K562 (cell line): ENCODE results near the gene PPP1R13L. TPM values are rescaled to one million over a fixed set of nuclear protein-coding genes. Genes with fewer than 3 reads are reported as not detected.

ENCODE experiments used
- ASH1L ChIP-seq: fragments of 450-650 bp; IDR thresholded peaks from 2 replicates; pipeline ENCODE4 v1.6.1; 2018; ENCODE audit warnings: borderline replicate concordance, mild to moderate bottlenecking, low read depth; ENCODE audit not compliant: partially characterized antibody
- BRCA1 ChIP-seq, 2 experiments: fragments of 450-650 bp in 1 of 2; sonication (generic) in 1 of 2; formaldehyde crosslinking in 1 of 2; IDR thresholded peaks; 2 replicates each; pipeline versions ENCODE4 v1.5.0 to v1.6.1; 2017 to 2020; ENCODE audit warnings: mild to moderate bottlenecking in 1 of 2, missing genetic modification reagents in 1 of 2
- CCNT2 ChIP-seq: IDR thresholded peaks from 2 replicates; pipeline ENCODE4 v1.6.1; 2011; ENCODE audit warnings: borderline replicate concordance, low read depth, mild to moderate bottlenecking, moderate library complexity, mixed read lengths, low read length; ENCODE audit not compliant: insufficient read length; ENCODE audit errors: extremely low read depth
- DNMT1 ChIP-seq: fragments of 450-650 bp; IDR thresholded peaks from 2 replicates; pipeline ENCODE4 v1.6.1; 2016; ENCODE audit warnings: antibody characterized with exemption, mild to moderate bottlenecking
- DPF2 ChIP-seq: fragments of 450-650 bp; IDR thresholded peaks from 2 replicates; pipeline ENCODE4 v1.6.1; 2016
- GABPA ChIP-seq: fragments of 200-800 bp; sonication (Bioruptor generic); conservative IDR thresholded peaks from 2 replicates; pipeline ENCODE4 v1.6.1; 2016; ENCODE audit warnings: low read depth, missing genetic modification characterization, missing compliant biosample characterization
- IRF2 ChIP-seq: sonication (generic); formaldehyde crosslinking; IDR thresholded peaks from 2 replicates; pipeline ENCODE4 v1.8.1; 2022; ENCODE audit warnings: mild to moderate bottlenecking, missing genetic modification reagents
- RBBP5 ChIP-seq: fragments of 200-600 bp; sonication (generic); IDR thresholded peaks from 2 replicates; pipeline ENCODE4 v1.6.1; 2012; ENCODE audit warnings: borderline replicate concordance, mild to moderate bottlenecking, low read length, control low read depth, inconsistent platforms; ENCODE audit not compliant: insufficient read depth, poor library complexity, severe bottlenecking
- SIN3A ChIP-seq, 2 experiments: fragments of 150-350 bp in 1 of 2; IDR thresholded peaks; 2 replicates each; pipeline ENCODE4 v1.6.1; 2011 to 2016; ENCODE audit warnings: borderline replicate concordance in 2 of 2, low read depth in 2 of 2, low read length in 2 of 2, mild to moderate bottlenecking in 2 of 2, moderate library complexity in 2 of 2; ENCODE audit not compliant: control insufficient read depth in 1 of 2
- SMARCC2 ChIP-seq: fragments of 450-650 bp; IDR thresholded peaks from 2 replicates; pipeline ENCODE4 v1.6.1; 2017; ENCODE audit warnings: antibody characterized with exemption, moderate library complexity, mild to moderate bottlenecking, low read depth
- SOX6 ChIP-seq: fragments of 450-650 bp; IDR thresholded peaks from 2 replicates; pipeline ENCODE4 v1.6.1; 2014; ENCODE audit warnings: mild to moderate bottlenecking
- STAT5A ChIP-seq: IDR thresholded peaks from 2 replicates; pipeline ENCODE4 v1.6.1; 2012; ENCODE audit warnings: low read length, inconsistent platforms, borderline replicate concordance
- TFAM ChIP-seq: fragments of 250-450 bp; sonication (Bioruptor Pico); conservative IDR thresholded peaks from 2 replicates; pipeline ENCODE4 v1.5.0; 2021; ENCODE audit warnings: mild to moderate bottlenecking, moderate library complexity
- ZNF274 ChIP-seq: IDR thresholded peaks from 2 replicates; pipeline ENCODE4 v1.6.1; 2011; ENCODE audit warnings: low read depth, mild to moderate bottlenecking, low read length, moderate library complexity, borderline replicate concordance
- ZNF507 ChIP-seq: conservative IDR thresholded peaks from 2 replicates; pipeline ENCODE4 v1.6.1; 2017; ENCODE audit warnings: missing genetic modification characterization, missing compliant biosample characterization
- ZNF79 ChIP-seq: fragments of 250-450 bp; sonication (Bioruptor Pico); IDR thresholded peaks from 2 replicates; pipeline ENCODE4 v1.4.0; 2020; ENCODE audit warnings: low read depth, mild to moderate bottlenecking, moderate library complexity
- polyA plus RNA-seq, 8 experiments: library from polyadenylated mRNA; depleted of rRNA in 4 of 8; stranded (reverse) in 5 of 8; unstranded in 3 of 8; fragments of >200 nt; fragmentation: Nextera tagmentation in 2 of 8; fragmentation: Illumina TruSeq in 1 of 8; extraction: Ambion mirVana in 2 of 8; extraction: Trizol in 1 of 8; gene quantifications; 2 replicates each; pipeline versions ENCODE4 v1.2.1 to v1.2.3, GENCODE V29; 2011 to 2014; ENCODE audit warnings: inconsistent platforms in 1 of 8, missing spikeins in 1 of 8
- total RNA-seq, 7 experiments: library from RNA; depleted of rRNA in 6 of 7; stranded (reverse); fragments of >200 nt in 6 of 7; fragmentation: Illumina TruSeq in 2 of 7; extraction: Trizol in 2 of 7; gene quantifications; 2 replicates each; pipeline versions ENCODE4 v1.2.1 to v1.2.3, GENCODE V29; 2011 to 2021; ENCODE audit warnings: low replicate concordance in 1 of 7
- TF ChIP-seq, protein P1 (sequence below): fragments of 450-650 bp; formaldehyde crosslinking; IDR thresholded peaks from 2 replicates; pipeline ENCODE4 v1.4.0; 2022; ENCODE audit warnings: mild to moderate bottlenecking, moderate library complexity
- TF ChIP-seq, protein P2 (sequence below): fragments of 250-450 bp; sonication (Bioruptor Pico); IDR thresholded peaks from 2 replicates; pipeline ENCODE4 v1.4.0; 2020; ENCODE audit warnings: mild to moderate bottlenecking, moderate library complexity, borderline replicate concordance
- TF ChIP-seq, protein P3 (sequence below), 2 experiments: fragments of 450-650 bp in 1 of 2; sonication (generic) in 1 of 2; formaldehyde crosslinking in 1 of 2; IDR thresholded peaks in 1 of 2; conservative IDR thresholded peaks in 1 of 2; 2 replicates each; pipeline versions ENCODE4 v1.6.1 to v1.8.1; 2016 to 2023; ENCODE audit warnings: mild to moderate bottlenecking in 2 of 2, moderate library complexity in 2 of 2, inconsistent platforms in 1 of 2, missing genetic modification reagents in 1 of 2
- TF ChIP-seq, protein P4 (sequence below): fragments of 450-650 bp; formaldehyde crosslinking; IDR thresholded peaks from 2 replicates; pipeline ENCODE4 v1.4.0; 2020; ENCODE audit warnings: mild to moderate bottlenecking, moderate library complexity
- TF ChIP-seq, protein P5 (sequence below), 2 experiments: fragments of 250-450 bp in 1 of 2; fragments of 450-650 bp in 1 of 2; sonication (Bioruptor Pico) in 1 of 2; IDR thresholded peaks; 2 replicates each; pipeline versions ENCODE4 v1.6.1 to v1.8.0; 2016 to 2021; ENCODE audit warnings: mild to moderate bottlenecking in 2 of 2, moderate library complexity in 2 of 2, missing compliant biosample characterization in 1 of 2, missing genetic modification characterization in 1 of 2

Gene PPP1R13L
- total and polyA plus RNA-seq, 9 of the 15 experiments (the other 6 are each of a cell fraction or from before 2014, with no cell fraction given): 0.32 to 6.7 (median 2.0) TPM

DNA sequence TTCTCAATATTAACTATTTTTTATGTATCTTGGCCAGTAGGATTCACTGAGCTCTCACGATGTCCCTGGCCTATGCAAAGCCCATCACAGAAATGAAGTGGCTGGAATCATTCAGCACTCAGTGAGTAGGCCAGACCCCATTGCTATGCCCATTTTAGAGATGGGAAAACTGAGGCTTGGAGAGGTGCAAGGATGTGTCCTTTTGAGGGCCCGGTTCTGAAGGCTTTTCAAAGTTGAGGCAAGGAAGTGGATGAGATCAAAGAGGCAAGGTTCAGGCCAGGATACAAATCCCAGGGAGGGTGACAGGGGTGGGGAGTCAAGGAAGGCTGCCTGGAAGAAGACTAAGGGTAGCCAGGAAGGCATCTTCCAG, 37.5 kb upstream of the PPP1R13L start (continued):
- TF ChIP-seq, protein P1, sequence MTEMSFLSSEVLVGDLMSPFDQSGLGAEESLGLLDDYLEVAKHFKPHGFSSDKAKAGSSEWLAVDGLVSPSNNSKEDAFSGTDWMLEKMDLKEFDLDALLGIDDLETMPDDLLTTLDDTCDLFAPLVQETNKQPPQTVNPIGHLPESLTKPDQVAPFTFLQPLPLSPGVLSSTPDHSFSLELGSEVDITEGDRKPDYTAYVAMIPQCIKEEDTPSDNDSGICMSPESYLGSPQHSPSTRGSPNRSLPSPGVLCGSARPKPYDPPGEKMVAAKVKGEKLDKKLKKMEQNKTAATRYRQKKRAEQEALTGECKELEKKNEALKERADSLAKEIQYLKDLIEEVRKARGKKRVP: no peak
- TF ChIP-seq GABPA (tag) (no peak), SIN3A (IDR thresholded peaks at IDR 0.05; ENCODE audit: borderline replicate concordance in 2 of 2, control insufficient read depth in 1 of 2, low read depth in 2 of 2, low read length in 2 of 2) (0 out of 4 replicates have a peak, but pooled peaks of 1 of the 2 experiments have one; percentile 35), ASH1L (no peak), TFAM (no peak), BRCA1 (IDR thresholded peaks at IDR 0.05) (no peak), BRCA1 (CRISPR knock-in tag; IDR thresholded peaks at IDR 0.05) (no peak), DNMT1 (no peak), ZNF79 (CRISPR knock-in tag) (no peak), ZNF507 (tag) (no peak), CCNT2 (no peak), RBBP5 (no peak), ZNF274 (no peak), SMARCC2 (no peak), STAT5A (0 out of 2 replicates have a peak, but pooled peaks have one; percentile 0), IRF2 (CRISPR knock-in tag) (no peak), SOX6 (no peak), DPF2 (no peak)
- TF ChIP-seq, protein P2, sequence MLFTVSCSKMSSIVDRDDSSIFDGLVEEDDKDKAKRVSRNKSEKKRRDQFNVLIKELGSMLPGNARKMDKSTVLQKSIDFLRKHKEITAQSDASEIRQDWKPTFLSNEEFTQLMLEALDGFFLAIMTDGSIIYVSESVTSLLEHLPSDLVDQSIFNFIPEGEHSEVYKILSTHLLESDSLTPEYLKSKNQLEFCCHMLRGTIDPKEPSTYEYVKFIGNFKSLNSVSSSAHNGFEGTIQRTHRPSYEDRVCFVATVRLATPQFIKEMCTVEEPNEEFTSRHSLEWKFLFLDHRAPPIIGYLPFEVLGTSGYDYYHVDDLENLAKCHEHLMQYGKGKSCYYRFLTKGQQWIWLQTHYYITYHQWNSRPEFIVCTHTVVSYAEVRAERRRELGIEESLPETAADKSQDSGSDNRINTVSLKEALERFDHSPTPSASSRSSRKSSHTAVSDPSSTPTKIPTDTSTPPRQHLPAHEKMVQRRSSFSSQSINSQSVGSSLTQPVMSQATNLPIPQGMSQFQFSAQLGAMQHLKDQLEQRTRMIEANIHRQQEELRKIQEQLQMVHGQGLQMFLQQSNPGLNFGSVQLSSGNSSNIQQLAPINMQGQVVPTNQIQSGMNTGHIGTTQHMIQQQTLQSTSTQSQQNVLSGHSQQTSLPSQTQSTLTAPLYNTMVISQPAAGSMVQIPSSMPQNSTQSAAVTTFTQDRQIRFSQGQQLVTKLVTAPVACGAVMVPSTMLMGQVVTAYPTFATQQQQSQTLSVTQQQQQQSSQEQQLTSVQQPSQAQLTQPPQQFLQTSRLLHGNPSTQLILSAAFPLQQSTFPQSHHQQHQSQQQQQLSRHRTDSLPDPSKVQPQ (CRISPR knock-in tag): no peak
- TF ChIP-seq, protein P3, sequence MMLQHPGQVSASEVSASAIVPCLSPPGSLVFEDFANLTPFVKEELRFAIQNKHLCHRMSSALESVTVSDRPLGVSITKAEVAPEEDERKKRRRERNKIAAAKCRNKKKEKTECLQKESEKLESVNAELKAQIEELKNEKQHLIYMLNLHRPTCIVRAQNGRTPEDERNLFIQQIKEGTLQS (IDR thresholded peaks at IDR 0.05): no peak
- TF ChIP-seq, protein P3 (CRISPR knock-in tag; conservative IDR thresholded peaks at IDR 0.05): 0 out of 2 replicates have a peak, but pooled peaks have one; percentile 74
- TF ChIP-seq, protein P4, sequence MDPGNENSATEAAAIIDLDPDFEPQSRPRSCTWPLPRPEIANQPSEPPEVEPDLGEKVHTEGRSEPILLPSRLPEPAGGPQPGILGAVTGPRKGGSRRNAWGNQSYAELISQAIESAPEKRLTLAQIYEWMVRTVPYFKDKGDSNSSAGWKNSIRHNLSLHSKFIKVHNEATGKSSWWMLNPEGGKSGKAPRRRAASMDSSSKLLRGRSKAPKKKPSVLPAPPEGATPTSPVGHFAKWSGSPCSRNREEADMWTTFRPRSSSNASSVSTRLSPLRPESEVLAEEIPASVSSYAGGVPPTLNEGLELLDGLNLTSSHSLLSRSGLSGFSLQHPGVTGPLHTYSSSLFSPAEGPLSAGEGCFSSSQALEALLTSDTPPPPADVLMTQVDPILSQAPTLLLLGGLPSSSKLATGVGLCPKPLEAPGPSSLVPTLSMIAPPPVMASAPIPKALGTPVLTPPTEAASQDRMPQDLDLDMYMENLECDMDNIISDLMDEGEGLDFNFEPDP (CRISPR knock-in tag): no peak
- TF ChIP-seq, protein P5, sequence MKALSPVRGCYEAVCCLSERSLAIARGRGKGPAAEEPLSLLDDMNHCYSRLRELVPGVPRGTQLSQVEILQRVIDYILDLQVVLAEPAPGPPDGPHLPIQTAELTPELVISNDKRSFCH (CRISPR knock-in tag; IDR thresholded peaks at IDR 0.05): no peak
- TF ChIP-seq, protein P5 (tag; IDR thresholded peaks at IDR 0.05): peak; percentile 49; the same call in 1 of the 2 replicates
